GM18520 (cell line): ENCODE measurements around the gene SGCD.

Source experiments
- ATAC-seq: cut with Tn5 transposase; IDR thresholded peaks from one replicate; pipeline ENCODE4 v1.9.1; 2021; ENCODE audit not compliant: unreplicated experiment

Gene SGCD

DNA sequence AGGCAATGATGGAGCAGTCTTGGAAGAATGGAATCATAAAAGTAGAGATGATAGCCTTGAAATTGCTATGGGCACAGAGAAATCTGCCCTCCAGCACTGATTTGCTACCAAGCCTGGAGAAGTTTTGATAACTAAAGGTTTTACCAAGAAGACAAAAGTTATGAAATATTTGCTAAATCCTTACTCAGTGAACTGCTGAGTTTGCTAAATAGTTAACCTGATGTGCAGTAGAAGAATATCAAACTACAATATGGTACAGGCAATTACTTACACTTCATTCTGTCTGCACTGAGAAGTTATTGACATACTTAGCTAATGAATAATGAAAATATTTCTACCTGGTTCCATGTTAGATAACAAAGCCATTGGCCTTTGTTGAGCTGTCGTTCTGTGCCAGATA lies 124.5 kb downstream of the SGCD start:
- ATAC-seq, result no peak

DNA sequence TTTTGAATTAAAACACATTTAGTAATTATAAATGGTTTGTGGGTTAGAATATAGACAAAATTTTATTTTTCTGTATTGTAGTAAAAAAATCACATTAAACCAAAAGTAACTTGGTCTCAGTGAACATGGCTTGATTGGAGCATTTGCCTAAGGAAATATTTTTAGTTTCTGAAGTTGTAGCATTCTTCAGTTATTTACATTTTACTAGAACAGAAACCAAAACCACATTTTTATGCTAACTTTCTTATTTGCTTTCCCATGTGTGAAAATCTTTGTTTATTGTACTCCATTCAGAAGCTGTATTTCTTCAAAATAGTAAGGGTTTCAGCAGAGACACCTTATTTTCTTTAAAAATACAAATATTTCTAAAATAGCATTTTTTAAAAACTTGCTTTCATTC lies 129.9 kb downstream of the SGCD start:
- peak; percentile 60 for ATAC-seq

DNA sequence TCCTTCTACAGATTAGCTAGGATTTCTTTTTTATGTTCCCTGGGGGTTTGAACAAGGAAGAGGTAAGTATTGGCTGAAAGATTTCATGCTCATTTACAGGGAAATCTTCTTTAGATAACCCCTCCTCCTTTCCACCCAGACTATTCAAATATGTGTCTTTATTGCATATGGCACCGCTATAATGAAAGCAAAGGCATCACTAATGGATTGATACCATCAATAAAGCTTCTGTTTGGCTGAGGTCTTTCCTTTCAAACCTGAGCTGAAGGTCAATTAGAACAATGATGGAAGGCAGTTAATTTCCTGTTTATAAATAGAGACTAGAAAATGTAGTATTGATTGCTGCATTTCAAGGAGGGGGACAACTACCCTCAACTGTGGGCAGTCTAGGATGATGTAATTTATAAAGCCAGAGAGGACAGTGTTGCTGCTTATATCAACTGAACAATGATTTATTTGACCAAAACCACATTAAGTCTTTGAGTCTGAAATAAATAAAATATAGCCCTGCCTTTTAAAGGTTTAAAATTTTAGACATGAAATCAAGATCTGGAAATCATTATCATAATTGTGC lies 132.9 kb downstream of the SGCD start:
- no peak for ATAC-seq

DNA sequence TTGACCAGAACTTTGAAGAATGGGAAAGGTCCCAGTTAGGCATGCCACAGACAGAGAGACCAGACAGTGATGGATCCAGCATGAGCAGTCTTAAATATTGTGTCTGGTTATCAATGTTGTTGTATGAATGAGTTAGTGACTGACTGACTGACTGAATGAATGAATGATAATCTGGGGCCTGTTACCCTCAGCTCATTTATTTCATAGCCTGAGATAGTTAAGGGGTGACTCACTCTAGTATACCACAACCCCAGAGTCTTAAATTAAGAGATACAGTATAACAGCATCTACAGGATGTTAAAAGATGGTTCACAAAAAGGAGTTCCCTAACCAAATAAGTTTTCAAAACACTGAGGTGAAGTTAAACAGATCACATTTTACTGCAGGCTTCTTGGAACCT lies 133.5 kb downstream of the SGCD start:
- ATAC-seq, result no peak

DNA sequence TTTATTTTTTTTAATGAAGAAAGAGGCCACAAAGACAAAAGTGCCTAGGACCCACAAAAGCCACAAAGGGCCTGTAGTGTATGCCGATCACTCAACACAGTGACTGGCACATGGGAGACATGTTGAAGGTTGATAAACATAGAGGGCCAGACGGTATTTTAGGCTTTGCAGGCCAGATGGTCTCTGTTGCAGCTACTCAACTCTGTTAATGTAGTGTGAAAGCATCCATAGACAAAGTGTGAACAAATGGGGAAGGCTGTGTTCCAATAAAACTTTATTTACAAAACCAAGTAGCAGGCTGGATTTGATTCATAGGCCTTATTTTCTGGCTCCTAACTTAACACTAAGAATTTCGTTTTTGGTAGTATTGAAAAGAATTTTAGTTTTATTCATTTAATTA lies 139.9 kb downstream of the SGCD start:
- ATAC-seq, result no peak

DNA sequence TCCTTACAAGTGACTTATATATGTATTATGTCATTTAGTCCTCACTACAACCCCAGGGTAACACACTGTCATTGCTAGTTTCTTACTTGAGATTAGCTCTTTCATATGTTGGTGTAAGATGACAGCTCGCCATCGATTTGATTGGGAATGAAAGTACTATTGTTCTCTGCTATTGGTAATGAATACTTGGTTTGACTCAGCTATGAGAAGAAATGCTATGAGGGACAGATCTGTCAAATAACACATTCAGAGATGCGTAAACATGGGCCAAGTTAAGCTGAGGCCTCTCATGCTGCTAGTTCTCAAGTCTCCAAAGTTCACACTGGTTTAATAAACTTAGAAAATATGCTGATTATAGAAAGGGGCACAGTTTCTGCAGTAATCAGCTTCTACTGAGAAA lies 142.7 kb downstream of the SGCD start:
- ATAC-seq, result no peak

DNA sequence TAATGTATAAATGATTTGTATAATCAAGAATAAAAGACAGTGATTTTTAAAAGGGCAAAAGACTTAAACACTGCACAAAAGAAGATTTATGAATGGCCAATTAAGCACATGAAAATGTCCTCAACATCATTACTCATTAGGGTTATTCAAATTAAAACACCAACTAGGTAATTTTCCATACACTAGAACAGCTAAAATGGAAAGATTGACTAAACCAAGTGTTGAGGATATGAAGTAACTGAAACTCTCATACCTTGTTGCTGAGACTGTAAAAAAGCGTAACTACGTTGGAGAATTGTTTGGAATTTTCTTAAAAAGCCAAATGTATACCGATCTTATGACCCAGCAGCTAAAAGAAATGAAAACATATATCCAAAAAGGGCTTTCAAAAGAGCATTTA lies 144.9 kb downstream of the SGCD start:
- ATAC-seq, result no peak

DNA sequence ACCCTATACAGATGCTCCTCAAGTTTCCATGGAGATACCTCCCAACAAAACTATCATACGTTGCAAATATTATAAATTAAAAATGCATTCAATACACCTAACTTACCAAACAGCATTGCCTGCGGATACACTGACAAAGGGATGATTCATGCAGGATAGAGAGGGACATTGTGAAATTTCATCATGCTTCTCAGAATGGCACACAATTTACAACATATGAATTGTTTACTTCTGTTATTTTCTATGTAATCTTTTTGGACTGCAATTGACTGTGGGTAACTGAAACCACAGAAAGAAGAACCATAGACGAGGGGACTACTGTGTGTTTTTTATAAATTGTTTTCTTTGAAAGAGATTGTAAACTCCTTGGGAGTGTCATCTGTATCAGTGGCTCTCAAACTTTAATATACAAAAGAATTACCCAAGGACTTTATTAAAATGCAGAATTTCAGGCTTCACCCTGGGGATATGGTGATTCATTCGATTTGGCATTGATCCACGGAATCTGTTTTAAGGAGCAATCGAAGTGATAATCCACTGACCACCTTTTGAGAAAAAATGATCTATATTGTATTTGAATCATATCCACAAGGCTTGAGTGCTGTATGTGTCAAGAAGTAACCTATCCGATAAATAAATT lies 146.4 kb downstream of the SGCD start:
- ATAC-seq, result no peak

DNA sequence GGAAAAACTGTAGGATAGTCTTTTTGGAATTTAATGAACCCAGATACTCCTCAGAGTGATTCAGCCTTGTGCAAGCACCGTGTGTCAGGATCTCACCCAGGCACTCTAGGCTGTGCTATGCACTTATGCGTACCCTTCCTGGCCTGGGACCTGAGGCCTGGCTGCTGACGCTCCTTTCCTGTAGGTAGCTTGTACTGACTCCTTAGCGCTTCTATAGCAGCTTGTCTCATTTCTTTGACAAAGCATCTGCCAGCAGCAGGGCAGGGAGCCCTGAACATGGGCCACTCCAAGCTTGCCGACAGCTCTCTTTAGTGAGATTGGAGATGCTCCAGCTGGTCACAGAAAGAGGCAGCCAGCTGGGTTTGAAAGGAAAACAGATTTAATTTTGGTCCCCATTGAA lies 147.3 kb downstream of the SGCD start:
- ATAC-seq, result no peak

DNA sequence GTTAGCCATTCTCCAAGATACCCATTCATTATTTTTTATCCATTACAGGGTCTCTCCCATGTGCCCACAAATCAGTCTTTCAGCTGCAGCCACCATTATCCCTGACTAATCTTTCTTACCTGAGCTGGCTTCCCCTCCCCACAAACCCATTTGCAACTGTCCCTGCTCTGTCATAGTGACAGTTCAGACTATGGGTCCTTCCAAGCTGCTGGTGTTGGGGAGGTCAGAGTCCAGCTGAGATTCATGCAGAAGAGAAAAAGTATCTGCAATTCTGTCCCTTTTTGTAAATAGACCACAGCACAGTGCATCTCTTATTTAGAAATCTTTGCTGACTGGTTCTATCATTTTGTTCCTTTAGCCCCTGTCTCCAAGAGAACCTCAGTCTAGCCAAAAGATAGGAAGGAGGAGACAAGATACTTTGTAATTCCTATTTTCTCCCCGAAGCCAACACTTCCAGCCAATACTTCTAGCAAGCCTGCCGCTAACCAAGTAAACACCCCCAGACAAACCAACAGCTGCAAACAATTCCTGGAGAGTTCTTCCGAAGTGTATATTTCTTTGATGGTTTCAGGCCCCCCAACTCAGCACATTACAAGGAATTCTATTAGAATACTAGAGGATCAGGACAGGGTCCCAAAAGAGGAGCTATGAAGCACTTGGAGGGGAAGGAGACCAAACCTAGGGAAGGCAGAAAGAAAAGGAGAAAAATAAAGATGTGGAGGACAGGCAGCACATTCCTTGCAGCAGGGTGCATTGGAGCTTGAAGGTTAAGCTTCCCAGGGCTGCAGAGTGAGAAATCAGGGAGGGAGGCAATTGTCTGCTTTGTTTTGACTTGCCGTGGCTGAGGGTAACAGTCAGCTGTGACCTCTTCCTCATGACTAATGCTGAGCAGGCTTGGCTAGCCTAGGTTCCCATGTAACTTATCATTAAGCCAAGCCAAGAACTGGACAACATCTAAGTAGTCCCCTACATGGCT lies 148.5 kb downstream of the SGCD start:
- no peak for ATAC-seq

DNA sequence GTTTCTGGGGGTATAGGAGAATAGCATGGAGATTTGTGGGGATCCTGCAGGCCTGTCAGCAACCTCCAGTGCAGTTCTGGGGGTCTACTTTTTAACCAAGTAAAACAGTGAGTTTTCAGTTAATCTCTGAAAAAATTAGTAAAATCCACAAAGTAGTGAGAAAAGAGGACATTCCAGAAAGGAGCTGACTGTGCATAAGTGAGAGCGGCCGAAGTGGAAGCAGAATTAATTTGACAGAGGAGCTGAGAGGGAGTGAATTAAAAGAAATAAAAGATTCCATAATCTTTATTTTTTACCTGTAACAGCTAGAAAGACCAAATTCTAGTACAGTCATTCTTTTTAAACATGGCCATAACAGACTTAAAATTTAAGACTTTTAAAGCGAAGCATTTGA lies 149.2 kb downstream of the SGCD start:
- ATAC-seq, result no peak

DNA sequence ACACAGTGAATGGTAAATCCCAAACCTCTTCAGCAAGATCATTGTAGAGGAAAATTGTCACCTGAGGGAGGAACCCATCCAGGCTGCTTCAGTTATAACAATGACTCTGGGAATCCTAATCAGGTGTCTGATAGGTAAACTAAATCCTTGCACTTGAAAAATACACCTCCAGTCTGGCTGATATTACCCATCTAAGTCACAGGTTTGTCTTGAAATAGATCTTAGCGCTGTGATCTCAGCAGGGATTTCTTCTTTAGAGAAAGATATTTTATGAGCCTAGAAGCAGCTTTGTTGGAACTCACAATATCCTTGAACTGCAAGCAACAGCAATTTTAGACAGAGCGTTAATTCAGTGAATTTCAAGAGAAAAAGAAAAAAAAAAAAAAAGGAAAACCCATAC lies 149.7 kb downstream of the SGCD start:
- no peak for ATAC-seq

DNA sequence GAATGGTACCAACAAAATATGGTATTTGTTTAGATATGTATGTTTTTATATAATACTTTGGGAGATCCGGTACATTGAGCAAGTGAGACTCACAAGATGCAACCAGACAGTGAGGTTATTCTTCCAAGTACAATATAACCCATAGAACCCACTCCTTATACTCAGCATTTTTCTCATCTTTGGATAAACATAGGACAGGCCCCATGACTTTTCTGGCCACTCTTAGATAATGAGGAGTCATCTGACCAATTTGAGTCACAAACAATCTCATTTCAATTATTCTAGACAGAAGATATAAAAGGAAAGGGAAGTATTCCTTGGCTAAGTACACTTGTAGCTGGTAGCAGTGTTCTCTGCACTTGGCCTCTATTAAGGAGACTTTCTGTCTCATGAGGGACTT lies 150.2 kb downstream of the SGCD start:
- no peak for ATAC-seq

DNA sequence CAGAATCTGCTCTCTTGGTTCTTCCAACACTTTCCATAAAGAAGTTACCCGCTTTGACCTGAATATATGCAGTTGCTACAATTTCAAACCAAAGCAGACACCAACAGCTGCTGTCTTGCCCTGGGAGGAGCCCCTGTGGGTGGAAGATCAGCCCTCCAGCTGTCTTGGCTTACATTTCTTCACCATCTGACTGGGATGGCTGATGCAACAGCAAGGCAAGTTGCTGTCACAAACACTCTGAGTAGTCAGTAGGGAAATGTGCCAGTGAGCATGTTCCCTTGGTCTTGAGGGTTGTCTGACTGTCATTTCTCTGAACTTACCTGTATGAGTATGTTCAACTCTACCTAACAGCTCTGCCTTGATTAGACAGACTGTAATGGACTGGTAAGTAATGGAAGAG lies 152.9 kb downstream of the SGCD start:
- ATAC-seq, result no peak

DNA sequence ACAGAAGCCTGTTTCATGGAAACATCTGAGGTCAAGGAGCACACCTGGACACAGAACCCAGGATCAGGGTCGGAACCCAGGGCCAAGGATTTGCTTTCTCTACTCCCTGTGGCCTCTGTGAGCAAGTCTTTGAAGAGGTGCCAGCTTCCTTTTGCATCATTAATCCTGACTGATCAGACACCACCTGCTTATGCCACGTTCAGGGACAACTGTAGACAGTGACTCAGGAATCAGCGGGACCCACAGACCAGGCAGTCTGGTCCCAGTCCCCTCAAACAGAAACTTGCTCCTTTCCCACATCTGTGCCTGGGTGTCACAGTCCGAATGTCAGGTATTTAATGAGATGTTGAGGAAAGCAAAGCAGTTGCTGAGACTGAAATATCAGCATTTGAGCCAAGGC lies 154.8 kb downstream of the SGCD start:
- no peak for ATAC-seq

DNA sequence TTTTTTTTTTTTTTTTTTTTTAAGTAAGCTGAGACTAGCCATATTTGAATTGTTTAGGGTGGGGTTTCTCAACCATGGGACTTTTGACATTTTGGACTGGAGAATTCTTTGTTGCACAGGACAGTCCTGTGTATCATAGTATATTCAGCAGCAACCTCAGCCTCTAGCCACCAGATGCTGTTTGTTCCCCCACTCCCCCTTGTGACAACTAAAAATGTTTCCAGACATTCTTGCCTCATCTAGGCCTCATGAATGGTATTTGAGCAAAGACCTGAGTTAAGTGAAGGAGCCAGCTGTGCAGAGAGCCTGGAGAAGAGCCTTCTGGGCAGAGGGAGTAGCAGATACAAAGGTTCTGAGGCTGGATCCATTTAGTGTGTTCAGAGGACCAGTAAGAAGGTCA lies 155.9 kb downstream of the SGCD start:
- ATAC-seq, result no peak

DNA sequence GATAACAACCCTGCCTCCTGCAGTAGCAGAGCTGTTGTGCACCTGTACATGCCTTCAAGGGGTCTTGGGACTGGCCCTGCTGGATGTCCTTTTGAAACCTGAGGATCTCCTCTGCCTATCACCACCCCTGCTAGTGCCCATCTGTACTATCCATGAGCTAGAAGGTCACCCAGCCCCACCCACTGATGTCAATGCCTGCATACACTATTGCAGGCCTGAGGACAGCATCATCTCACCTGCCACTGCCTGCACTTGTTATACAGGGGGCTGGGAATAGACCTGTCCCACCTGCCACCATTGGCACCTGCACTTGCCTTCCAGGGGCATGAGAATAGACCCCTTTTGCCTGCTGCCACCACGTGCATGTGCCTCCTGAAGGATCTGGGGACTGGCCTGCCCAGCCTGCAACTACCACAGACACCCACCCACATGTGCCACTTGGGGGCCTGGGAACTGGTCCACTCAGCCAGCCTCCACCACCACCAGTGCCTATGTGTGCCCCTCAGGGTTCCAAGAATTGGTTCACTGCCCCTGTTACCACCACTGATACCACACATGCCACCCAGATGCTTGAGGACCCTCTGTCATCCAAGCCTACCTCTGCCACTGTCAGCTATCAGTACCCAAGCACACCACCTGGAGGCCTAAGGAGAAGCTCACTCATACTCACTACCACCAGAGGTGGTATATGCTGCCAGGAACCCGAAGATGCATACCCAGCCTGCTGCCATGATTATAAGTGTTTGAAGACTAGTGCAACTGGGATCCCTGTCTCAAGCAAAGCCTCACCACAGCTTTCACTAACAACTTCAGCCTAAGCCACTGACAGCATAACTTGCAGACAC lies 159.7 kb downstream of the SGCD start:
- no peak for ATAC-seq

DNA sequence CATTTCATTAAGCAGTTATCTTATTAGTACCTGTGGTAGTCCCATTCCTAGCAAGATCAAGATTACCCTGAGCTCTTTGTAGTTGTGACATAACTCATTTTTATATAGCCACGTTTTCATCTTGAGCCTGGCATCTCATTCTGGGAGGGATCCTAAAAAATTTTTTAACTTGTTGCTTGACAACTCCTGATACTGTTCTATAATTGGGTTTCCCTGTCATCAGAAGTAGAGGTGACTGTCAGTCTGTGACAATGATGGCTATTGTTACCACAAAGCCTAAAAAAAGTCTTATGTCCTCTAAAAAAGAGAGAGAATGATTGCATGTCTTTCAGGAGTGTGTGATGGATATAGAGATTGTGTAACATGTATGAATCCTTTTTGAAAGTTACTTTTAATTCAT lies 164.8 kb downstream of the SGCD start:
- no peak for ATAC-seq

DNA sequence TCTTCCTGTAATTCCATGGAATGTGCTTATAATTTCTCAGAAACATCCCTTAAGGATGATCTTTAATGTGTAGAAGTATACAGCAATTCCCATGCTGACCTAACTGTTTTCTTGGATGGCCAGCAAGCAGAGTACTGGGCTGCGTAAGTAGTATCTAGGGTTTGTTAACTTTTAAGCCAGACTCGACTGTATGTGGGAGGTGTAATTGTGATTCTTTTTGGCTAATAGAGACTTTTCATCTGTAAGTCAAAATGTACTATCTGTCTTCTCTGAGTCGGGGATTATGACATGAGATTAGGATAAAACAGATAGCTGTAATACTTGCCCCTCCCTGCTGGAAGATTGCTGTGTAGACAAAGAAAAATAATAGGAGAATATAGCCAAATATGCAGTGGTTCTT lies 169.3 kb downstream of the SGCD start:
- no peak for ATAC-seq

DNA sequence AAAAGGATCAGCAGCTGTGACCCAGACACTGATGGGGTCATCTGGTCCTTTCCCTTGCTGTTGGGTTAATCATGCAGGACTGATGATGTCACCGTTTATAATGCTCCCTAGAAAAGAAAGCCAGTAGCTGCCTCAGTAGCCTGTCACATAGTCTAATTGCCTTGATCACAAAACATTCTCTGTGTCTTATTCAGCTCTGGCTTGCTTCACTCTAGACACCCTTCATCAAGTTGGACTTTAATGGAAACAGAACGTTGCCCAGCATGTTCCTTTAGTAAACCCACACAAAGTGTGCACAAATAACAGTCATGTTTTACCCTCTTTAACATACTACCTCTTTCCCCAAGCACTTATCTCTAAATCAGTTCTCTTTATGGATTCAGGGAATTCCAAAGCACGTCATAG lies 170.8 kb downstream of the SGCD start:
- ATAC-seq, result no peak

DNA sequence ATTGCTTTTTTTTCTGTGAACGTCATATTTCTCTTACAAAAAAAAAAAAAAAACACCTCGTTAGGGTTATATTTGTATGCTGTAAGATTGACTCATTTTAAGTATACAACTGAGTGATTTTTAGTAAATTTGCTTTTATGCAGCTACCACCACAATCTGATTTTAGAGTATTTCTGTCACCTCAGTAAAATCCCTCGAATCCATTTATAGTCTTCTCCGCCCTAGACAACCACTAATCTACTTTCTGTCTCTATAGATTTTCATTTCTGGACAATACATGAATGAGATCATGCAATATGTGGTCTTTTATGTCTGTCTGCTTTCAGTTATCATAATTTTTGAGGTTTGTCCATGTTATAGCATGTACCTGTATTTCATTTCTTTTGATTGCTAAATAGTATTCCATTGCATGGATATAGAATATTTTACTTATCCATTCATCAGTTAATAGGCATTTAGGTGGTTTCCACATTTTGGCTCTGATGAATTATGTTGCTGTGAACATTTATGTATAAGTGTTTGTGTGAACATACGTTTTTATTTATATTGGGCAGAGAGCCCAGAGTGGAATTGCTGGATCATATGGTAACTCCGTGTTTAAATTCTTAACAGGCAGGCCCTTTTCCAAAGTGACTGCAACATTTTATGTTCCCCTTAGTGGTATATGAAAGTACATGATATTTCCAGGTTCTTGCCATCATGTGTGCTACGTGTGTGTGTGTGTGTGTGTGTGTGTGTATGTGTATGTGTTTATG lies 171.4 kb downstream of the SGCD start:
- no peak for ATAC-seq
